SU-DHL-6 (cell line): ENCODE data around the gene RPTOR.

Experiments used
- EZH2phosphoT487 ChIP-seq: fragments of 200-600 bp; sonication (generic), shearing (Covaris generic); conservative IDR thresholded peaks from 2 replicates; pipeline ENCODE4 v1.6.1; 2018; ENCODE audit warnings: mild to moderate bottlenecking, antibody characterized with exemption, low read length, moderate library complexity, mixed read lengths
- TF ChIP-seq, protein P1 (sequence below): fragments of 200-600 bp; sonication (generic); IDR thresholded peaks from one replicate; pipeline ENCODE4 v1.5.1; 2017; ENCODE audit warnings: antibody characterized with exemption, mild to moderate bottlenecking, low read length, moderate library complexity; ENCODE audit not compliant: insufficient read depth, poor library complexity, severe bottlenecking

DNA sequence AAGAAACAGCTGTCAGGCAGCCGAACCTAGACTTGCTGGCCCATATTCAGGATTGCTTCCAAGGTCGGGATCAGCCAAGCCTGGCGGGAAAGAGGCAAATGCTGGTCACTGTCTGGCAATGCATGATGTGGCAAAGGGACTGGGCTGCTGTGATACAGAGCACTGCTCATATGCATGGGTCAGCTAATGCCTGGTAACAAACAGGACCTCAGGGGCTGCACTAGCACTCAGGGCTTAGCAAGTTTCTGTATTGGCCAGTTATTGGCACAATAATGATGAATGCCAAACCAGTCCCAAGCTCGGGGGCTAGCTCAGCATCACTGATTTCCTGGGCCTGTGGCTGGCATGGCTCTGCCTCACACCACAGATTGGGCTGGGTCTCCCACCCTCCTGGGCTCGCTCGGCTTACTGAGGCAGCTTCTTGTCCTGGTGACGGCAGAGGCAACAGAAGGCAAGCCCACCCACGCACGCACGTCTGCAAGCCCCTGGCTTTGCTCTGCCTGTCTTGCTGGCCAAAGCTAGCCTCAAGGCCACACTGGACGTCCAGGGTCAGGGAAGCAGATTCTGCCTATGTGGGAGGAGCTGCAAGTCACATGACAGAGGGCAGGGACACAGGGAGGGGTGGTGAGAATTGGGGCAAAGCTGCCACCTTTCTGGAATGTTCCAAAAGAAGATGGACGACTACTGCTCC is 21.4 kb upstream of the RPTOR start:
- TF ChIP-seq, protein P1, sequence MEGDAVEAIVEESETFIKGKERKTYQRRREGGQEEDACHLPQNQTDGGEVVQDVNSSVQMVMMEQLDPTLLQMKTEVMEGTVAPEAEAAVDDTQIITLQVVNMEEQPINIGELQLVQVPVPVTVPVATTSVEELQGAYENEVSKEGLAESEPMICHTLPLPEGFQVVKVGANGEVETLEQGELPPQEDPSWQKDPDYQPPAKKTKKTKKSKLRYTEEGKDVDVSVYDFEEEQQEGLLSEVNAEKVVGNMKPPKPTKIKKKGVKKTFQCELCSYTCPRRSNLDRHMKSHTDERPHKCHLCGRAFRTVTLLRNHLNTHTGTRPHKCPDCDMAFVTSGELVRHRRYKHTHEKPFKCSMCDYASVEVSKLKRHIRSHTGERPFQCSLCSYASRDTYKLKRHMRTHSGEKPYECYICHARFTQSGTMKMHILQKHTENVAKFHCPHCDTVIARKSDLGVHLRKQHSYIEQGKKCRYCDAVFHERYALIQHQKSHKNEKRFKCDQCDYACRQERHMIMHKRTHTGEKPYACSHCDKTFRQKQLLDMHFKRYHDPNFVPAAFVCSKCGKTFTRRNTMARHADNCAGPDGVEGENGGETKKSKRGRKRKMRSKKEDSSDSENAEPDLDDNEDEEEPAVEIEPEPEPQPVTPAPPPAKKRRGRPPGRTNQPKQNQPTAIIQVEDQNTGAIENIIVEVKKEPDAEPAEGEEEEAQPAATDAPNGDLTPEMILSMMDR = no peak
- no peak for TF ChIP-seq EZH2phosphoT487
